Muscle of arm (tissue), 14 donors: ENCODE data around the gene ADAMTS4. TPM values are rescaled to one million over a fixed set of nuclear protein-coding genes. Genes with fewer than 3 reads are reported as not detected.
"Not testable (repeated sequence)": the region's sequence is repeated elsewhere in the genome, so short reads cannot be mapped to it uniquely, and the experiment has no call there.

Source experiments
- DNase-seq: peaks from one replicate; pipeline ENCODE4 v3.0.0-alpha.2; 2013
- long read RNA-seq, 11 donors: transcript quantifications; one replicate each; lab custom pipeline, GENCODE V29; 2026
- polyA plus RNA-seq, 12 donors: library from polyadenylated mRNA; unstranded; fragments of 120-200 nt; gene quantifications; one replicate each; pipeline ENCODE4 v1.2.1, GENCODE V29; 2013; ENCODE audit not compliant: insufficient read length in 12 of 12

Gene ADAMTS4
- polyA plus RNA-seq: 10 to 100 TPM in 8 of 12 donors, 1 to 10 TPM in 3, not detected in 1; 7.2 to 14.7 (median 10.8) TPM
- long read RNA-seq, donor 1, partial matches to known transcripts: 137 of 138 reads
- long read RNA-seq, donor 1, other reads (novel, unspliced or antisense): 0 of 138 reads
- long read RNA-seq, donor 2, full-length matches to known transcripts: 1 of 102 reads
- long read RNA-seq, donor 2, partial matches to known transcripts: 101 of 102 reads
- long read RNA-seq, donor 2, other reads (novel, unspliced or antisense): 0 of 102 reads
- long read RNA-seq, donor 3, partial matches to known transcripts: 13 of 13 reads
- long read RNA-seq, donor 3, other reads (novel, unspliced or antisense): 0 of 13 reads
- long read RNA-seq, donor 4, full-length matches to known transcripts: 1 of 1 reads
- long read RNA-seq, donor 4, partial matches to known transcripts: 0 of 1 reads
- long read RNA-seq, donor 4, other reads (novel, unspliced or antisense): 0 of 1 reads
- long read RNA-seq, donor 5, full-length matches to known transcripts: 2 of 151 reads
- long read RNA-seq, donor 5, partial matches to known transcripts: 149 of 151 reads
- long read RNA-seq, donor 5, other reads (novel, unspliced or antisense): 0 of 151 reads
- long read RNA-seq, donor 6, full-length matches to known transcripts: 1 of 1 reads
- long read RNA-seq, donor 6, partial matches to known transcripts: 0 of 1 reads
- long read RNA-seq, donor 6, other reads (novel, unspliced or antisense): 0 of 1 reads
- long read RNA-seq, donor 7, partial matches to known transcripts: 22 of 34 reads
- long read RNA-seq, donor 7, other reads (novel, unspliced or antisense): 12 of 34 reads
- long read RNA-seq, donor 8, full-length matches to known transcripts: 2 of 129 reads
- long read RNA-seq, donor 8, partial matches to known transcripts: 127 of 129 reads
- long read RNA-seq, donor 8, other reads (novel, unspliced or antisense): 0 of 129 reads
- long read RNA-seq, donor 9, full-length matches to known transcripts: 1 of 1 reads
- long read RNA-seq, donor 9, partial matches to known transcripts: 0 of 1 reads
- long read RNA-seq, donor 9, other reads (novel, unspliced or antisense): 0 of 1 reads
- long read RNA-seq, donor 10, full-length matches to known transcripts: 4 of 31 reads
- long read RNA-seq, donor 10, partial matches to known transcripts: 27 of 31 reads
- long read RNA-seq, donor 10, other reads (novel, unspliced or antisense): 0 of 31 reads
- long read RNA-seq, donor 11, full-length matches to known transcripts: 2 of 23 reads
- long read RNA-seq, donor 11, partial matches to known transcripts: 21 of 23 reads
- long read RNA-seq, donor 11, other reads (novel, unspliced or antisense): 0 of 23 reads

GRCh38 chr1:161198897-161199431, at the start of gene ADAMTS4:
Gene ADAMTS4 (minus strand): TSS chr1:161199054. CDS start chr1:161198627, 427 bp downstream.
- peak; percentile 87 for DNase-seq

- DNase-seq: no peak
Observed at GRCh38 chr1:161244888-161245287, 46.0 kb upstream of the ADAMTS4 start.

- no peak for DNase-seq
Observed at GRCh38 chr1:161242313-161242712, 43.5 kb upstream of the ADAMTS4 start.

- DNase-seq: no peak
Observed at GRCh38 chr1:161241682-161242081, 42.8 kb upstream of the ADAMTS4 start.

GRCh38 chr1:161238039-161238473, 39.2 kb upstream of the ADAMTS4 start, which contains the start of gene NR1I3:
Gene NR1I3 (minus strand): TSS chr1:161238203. CDS start chr1:161236565, 1,638 bp downstream.
- no peak for DNase-seq

GRCh38 chr1:161235957-161236775, 37.3 kb upstream of the ADAMTS4 start:
- DNase-seq: no peak

DNA sequence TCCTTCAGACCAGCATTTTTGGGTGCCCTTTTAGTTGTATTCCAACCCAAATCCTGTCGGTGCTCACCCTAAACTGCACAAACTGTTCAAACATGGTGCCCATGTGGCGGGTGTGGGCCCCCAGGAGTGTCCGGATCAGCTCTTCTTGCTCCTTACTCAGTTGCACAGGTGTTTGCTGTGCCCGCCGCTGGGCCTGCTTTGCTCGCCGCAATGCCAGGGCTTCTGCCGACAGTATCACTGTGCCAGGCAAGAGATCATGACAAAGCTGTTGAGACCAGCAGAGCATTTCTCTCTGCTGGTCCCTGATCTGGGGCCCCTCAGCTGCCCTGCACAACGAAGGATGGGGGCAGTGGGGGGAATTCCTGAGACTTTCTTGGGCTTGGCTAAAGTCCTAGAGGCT, 34.2 kb upstream of the ADAMTS4 start:
- no peak for DNase-seq

- DNase-seq: no peak
Observed at GRCh38 chr1:161230762-161231161, 31.9 kb upstream of the ADAMTS4 start.

- no peak for DNase-seq
Observed at GRCh38 chr1:161229896-161230295, 31.0 kb upstream of the ADAMTS4 start.

DNA sequence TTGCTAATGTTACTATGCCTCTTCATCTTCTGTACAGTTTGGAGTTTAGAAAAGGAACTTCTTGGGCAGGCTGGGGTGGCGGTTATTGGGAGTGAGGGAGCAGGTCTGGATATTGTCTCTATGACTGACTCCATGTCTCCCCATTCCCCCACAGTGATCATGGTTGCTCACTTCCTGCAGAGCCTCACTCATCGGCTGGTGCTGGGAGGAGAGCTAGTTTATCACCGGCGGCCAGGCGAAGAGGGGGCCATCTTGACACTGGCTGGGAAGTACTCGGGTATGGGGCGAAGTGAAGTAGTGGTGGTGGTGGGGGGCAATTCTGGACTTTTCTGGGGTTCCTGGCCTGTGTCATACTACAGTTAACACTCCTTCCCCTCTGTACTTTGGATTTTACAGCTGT, 29.2 kb upstream of the ADAMTS4 start:
- no peak for DNase-seq

DNA sequence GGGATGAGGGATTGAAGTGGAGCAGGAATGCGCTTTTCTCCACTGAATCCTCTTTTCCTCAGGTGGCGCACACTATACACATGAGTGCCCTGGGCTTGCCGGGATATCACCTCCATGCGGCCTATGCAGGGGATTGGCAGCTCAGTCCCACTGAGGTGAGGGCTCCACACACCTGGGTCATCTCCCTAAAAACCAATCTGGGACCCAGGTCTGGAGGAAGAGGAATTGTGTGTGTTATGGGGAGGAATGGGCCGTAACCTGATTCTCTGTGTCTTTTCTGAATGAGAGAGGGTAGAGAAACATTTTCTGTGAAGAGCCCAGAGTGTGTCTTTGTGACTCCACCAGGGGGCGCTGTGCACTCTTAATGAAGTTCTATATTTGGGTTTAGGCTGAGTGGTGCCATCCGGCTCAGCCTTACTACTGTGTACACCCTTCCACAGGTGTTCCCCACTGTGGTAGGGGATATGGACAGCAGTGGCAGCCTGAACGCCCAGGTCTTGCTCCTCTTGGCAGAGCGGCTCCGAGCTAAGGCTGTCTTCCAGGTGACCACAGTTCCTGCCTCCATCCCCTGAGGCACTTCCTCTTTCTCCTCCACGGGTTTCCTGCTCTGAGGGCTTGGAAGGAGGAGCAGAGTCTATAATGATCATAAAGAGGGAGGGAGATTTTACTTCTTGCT, 28.5 kb upstream of the ADAMTS4 start:
- DNase-seq: peak; percentile 77

GRCh38 chr1:161226759-161227158, 27.9 kb upstream of the ADAMTS4 start:
- no peak for DNase-seq

DNA sequence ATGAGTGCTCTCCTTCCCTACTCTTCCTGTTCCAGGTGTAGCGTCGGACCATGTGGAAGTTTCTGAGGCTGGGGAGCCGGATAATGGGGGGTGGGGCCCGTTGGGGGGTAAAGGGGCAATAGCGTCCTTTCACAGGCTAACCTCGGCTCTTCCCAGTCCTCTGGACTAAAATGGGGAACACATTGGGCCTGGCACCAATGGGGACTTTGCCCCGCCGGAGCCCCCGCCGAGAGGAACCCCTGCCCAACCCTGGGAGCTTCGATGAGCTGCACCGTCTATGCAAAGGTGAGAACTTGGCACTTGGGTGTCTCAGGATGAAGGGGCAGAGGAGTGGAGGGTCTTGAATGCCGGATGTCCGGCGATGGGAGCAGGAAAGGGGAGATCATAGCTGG, 27.5 kb upstream of the ADAMTS4 start:
- DNase-seq: no peak

DNA sequence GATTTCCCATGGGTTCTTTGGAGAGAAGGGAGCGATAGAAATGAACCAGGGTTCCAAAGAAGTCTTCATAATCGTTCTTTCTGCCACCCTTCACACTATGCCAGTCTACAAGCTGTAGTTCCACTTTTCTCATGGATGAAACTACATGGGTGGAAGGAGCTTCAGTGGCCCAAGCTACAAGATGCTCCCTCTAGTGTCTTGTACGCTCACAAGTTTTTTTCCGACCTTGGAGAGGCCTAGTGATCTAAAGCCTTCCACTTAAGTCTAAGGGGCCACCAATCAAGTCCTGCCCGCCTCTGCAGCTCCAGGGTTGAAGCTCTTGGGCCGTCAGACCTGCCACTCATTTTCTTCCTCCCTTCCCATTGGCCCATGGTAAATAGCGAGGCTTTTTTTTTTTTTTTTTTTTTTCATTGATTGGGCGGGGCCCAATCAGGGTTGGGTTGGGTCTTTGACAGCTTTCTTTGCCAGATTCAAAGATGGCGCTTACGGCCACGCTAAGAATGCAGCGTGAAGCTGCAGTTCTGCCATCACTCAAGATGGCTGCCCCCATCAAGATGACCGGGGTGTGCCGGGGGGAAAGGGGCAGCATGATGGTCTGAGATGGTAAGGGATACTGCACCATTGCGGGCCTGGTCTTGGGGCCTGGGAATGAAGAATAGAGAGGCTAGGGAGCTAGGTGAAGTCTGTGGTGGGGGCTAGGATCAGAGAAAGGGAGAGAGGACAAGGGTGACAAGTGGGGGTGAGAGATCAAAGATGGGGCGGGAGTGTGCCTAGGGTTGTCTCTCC, 26.9 kb upstream of the ADAMTS4 start, which contains the start of gene TOMM40L:
TOMM40L (plus strand) TSS at position 527 of the 786 bp plus-strand sequence. CDS start 430 bp downstream, outside the sequence.
- DNase-seq: peak; percentile 96

DNA sequence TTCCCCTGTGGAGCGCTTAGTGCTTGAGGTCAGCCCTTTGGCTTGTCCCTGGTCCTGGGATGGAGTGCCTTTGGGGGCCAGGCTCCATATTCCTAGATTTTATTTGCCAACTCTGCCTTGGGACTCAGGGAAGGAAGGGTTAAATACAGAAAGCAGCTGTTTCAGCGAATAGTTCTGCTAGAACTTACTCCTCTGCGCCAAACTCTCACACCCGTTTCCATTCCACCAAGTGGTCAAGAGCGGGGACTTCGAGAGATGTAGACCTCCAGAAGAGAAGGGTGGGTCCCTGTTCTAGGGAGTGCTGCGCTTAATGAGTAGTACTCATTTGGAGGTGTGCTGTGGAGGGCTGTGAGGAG, 26.3 kb upstream of the ADAMTS4 start:
- DNase-seq: no peak

DNA sequence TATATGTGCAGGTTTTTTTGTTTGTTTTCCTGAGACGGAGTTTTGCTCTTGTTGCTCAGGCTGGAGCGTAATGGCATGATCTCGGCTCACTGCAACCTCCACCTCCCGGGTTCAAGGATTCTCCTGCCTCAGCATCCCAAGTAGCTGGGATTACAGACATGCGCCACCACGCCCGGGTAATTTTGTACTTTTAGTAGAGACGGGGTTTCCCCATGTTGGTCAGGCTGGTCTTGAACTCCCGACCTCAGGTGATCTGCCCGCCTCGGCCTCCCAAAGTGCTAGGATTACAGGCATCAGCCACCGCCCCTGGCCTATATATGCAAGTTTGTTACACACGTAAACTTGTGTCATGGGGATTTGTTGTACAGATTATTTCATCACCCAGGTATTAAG, 25.8 kb upstream of the ADAMTS4 start:
- not testable (repeated sequence) for DNase-seq

DNA sequence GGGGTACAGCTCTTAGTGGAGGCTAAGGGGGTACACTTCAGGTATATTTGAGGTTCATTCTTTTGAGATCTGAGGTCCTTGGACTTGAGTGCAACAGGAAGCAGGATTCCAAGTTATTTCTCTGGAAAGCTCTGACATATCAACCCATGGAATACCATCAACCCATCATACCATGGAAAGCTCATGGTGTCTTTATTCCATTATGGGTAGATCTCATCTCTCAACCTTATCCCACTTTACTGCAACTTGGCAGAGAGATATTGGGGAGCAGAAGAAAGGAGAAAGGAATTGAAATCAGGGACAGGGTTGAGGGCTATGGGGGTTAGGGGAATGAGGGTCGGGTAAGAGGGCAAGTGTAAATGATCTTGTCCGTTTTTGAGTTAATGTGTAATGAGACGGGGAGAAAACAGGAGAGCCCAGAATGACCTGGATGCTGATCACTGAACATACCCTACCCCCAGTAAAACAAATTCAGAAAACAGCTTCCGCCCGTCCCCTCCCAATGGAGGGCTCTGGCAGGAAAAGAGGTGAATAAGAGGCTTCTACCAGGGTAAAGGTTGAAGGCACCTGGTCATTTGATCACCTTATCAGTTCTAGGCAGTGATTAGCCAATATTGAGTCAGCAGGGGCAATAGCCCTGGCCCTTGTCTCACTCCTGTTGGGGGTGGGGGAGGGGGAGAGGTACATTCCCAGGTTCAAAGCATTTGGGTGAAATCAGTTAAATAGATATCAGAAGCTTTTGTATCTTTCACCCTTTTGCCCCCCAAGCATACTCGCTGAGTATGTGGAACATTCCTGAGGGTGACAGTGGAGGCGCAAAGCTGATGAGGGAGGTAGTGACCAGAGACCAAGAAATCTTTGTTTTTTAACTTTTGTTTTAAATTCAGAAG, 25.2 kb upstream of the ADAMTS4 start:
- no peak for DNase-seq
